CD4-positive, alpha-beta T cell treated with Interleukin-15 for 1 hour (primary cell): ENCODE measurements around the gene CZIB.
A peak's percentile ranks its signal among the peaks of the same experiment; 100 is the strongest.
"Not testable (repeated sequence)": the region's sequence is repeated elsewhere in the genome, so short reads cannot be mapped to it uniquely, and the experiment has no call there.

Source experiments
- DNase-seq: peaks from one replicate; pipeline ENCODE4 v3.0.0-alpha.2; 2020

CZIB gene

GRCh38 chr1:53187401-53187800 is 33.0 kb downstream of the CZIB start:
- DNase-seq, result no peak

- DNase-seq, result no peak
Measured at GRCh38 chr1:53186533-53186932, 33.9 kb downstream of the CZIB start.

GRCh38 chr1:53185955-53186297 is 34.5 kb downstream of the CZIB start:
- DNase-seq, result not testable (repeated sequence)

- no peak for DNase-seq
Measured at GRCh38 chr1:53183095-53183990, 37.1 kb downstream of the CZIB start.

- DNase-seq, result no peak
Measured at GRCh38 chr1:53182716-53183094, 37.7 kb downstream of the CZIB start.

- peak; percentile 75 for DNase-seq
Measured at GRCh38 chr1:53182111-53182593, 38.3 kb downstream of the CZIB start.

- DNase-seq, result no peak
Measured at GRCh38 chr1:53180951-53181350, 39.5 kb downstream of the CZIB start.

GRCh38 chr1:53180226-53180625 is 40.2 kb downstream of the CZIB start:
- DNase-seq, result no peak

GRCh38 chr1:53176452-53177208 is 43.8 kb downstream of the CZIB start:
- DNase-seq, result no peak

- no peak for DNase-seq
Measured at GRCh38 chr1:53174971-53175913, 45.2 kb downstream of the CZIB start.

- peak; percentile 44 for DNase-seq
Measured at GRCh38 chr1:53172426-53173128, 47.9 kb downstream of the CZIB start.

GRCh38 chr1:53166912-53167311 is 53.5 kb downstream of the CZIB start:
- no peak for DNase-seq

- no peak for DNase-seq
Measured at GRCh38 chr1:53166366-53166765, 54.1 kb downstream of the CZIB start.

- no peak for DNase-seq
Measured at GRCh38 chr1:53165408-53165961, 54.9 kb downstream of the CZIB start.
